A673 (cell line): ENCODE measurements around the gene STIMATE. TPM values are rescaled to one million over a fixed set of nuclear protein-coding genes. Genes with fewer than 3 reads are reported as not detected.

Experiments used
- BruUV-seq: library from RNA; stranded (reverse); fragments of 400-500 nt; replicated peaks from 2 replicates; lab custom pipeline; 2021; lab: Mats Ljungman, UMichigan
- CTCF ChIA-PET: fragments of 300-600 bp; sonication (Branson Sonifier 250); formaldehyde crosslinking; loops from one replicate; lab custom pipeline; 2022; ENCODE audit warnings: antibody characterized with exemption; lab: Charles Lee
- POLR2A ChIA-PET: fragments of 300-600 bp; sonication (Branson Sonifier 250); formaldehyde crosslinking; loops from one replicate; lab custom pipeline; 2022; ENCODE audit warnings: antibody characterized with exemption; ENCODE audit not compliant: low non-redundant PET; lab: Charles Lee
- DNase-seq: peaks from one replicate; pipeline ENCODE4 v3.0.0-alpha.2; 2015; ENCODE audit warnings: low spot score
- H3K27ac ChIP-seq: fragments of 200-600 bp; sonication (generic); 2 replicates; pipeline ENCODE4 v1.5.1; 2016; ENCODE audit warnings: mixed run types, low read depth, mild to moderate bottlenecking, mixed read lengths, antibody characterized with exemption, low read length; ENCODE audit not compliant: poor library complexity, severe bottlenecking
- H3K27me3 ChIP-seq: fragments of 200-600 bp; sonication (generic); replicated peaks from 2 replicates; pipeline ENCODE4 v1.6.1; 2017; ENCODE audit warnings: mixed run types, low read depth, mild to moderate bottlenecking, mixed read lengths, antibody characterized with exemption, low read length; ENCODE audit not compliant: insufficient read depth, poor library complexity
- H3K36me3 ChIP-seq: fragments of 200-600 bp; sonication (generic); 2 replicates; pipeline ENCODE4 v1.6.1; 2016; ENCODE audit warnings: mixed run types, mild to moderate bottlenecking, mixed read lengths, antibody characterized with exemption, low read length; ENCODE audit not compliant: insufficient read depth, poor library complexity, severe bottlenecking
- H3K4me1 ChIP-seq: fragments of 200-600 bp; sonication (generic); 2 replicates; pipeline ENCODE4 v1.6.1; 2017; ENCODE audit warnings: mixed run types, mild to moderate bottlenecking, mixed read lengths, antibody characterized with exemption, low read length; ENCODE audit not compliant: insufficient read depth, poor library complexity, severe bottlenecking
- H3K4me3 ChIP-seq: fragments of 200-600 bp; sonication (generic); 2 replicates; pipeline ENCODE4 v1.5.1; 2016; ENCODE audit warnings: low read depth, mixed run types, mild to moderate bottlenecking, mixed read lengths, low read length; ENCODE audit not compliant: poor library complexity, severe bottlenecking
- H3K9me3 ChIP-seq: fragments of 200-600 bp; sonication (generic); 2 replicates; pipeline ENCODE4 v1.6.1; 2016; ENCODE audit warnings: mixed run types, low read depth, mild to moderate bottlenecking, mixed read lengths, antibody characterized with exemption, low read length; ENCODE audit not compliant: poor library complexity, severe bottlenecking
- CTCF ChIP-seq: fragments of 300-800, 200-600 bp; sonication (generic); conservative IDR thresholded peaks from 2 replicates; pipeline ENCODE4 v1.5.1; 2017; ENCODE audit warnings: low read depth, mild to moderate bottlenecking, antibody characterized with exemption, low read length, moderate library complexity, mixed read lengths
- EZH2 ChIP-seq: fragments of 200-600 bp; sonication (generic); IDR thresholded peaks from 2 replicates; pipeline ENCODE4 v1.6.1; 2017; ENCODE audit warnings: borderline replicate concordance, low read depth, mild to moderate bottlenecking, mixed read lengths, antibody characterized with exemption, low read length; ENCODE audit not compliant: poor library complexity, severe bottlenecking
- intact Hi-C: fragments of 100-400 bp; cut with micrococcal nuclease; formaldehyde crosslinking; loops from one replicate; pipeline ENCODE4 v1.10.0; 2022; ENCODE audit not compliant: unreplicated experiment
- total RNA-seq: library from RNA; stranded (reverse); gene quantifications from 2 replicates; pipeline ENCODE4 v1.2.3, GENCODE V29; 2021

The STIMATE gene
- total RNA-seq, 1 experiment from 2014 or later = 11.3 TPM

GRCh38 chr3:52791928-52792327 is 105.4 kb downstream of the STIMATE start:
- POLR2A ChIA-PET = no interaction called here
- intact Hi-C loops = no loop called here
- no peak overlapping the region for H3K4me3 ChIP-seq

GRCh38 chr3:52791366-52791765 is 106.0 kb downstream of the STIMATE start:
- TF ChIP-seq CTCF (no peak), EZH2 (no peak)
- H3K27me3 ChIP-seq = no peaks in the 10 kb centered on the region
- no peaks in the 10 kb centered on the region for H3K9me3 ChIP-seq
- no TSS peak for BruUV-seq
- ChIA-PET CTCF (no interaction called here), POLR2A (no interaction called here)
- no peak for DNase-seq
- no peaks in the 10 kb centered on the region for H3K36me3 ChIP-seq
- intact Hi-C loops = no loop called here
- H3K27ac ChIP-seq = no peak overlapping the region
- H3K4me3 ChIP-seq = no peak overlapping the region
- no peaks in the 10 kb centered on the region for H3K4me1 ChIP-seq

More at GRCh38 chr3:52791928-52792327, 105.4 kb downstream of the STIMATE start:
- Histone ChIP-seq H3K4me1 (no peaks in the 10 kb centered on the region), H3K36me3 (no peaks in the 10 kb centered on the region), H3K27ac (no peak overlapping the region), H3K27me3 (no peaks in the 10 kb centered on the region), H3K9me3 (no peaks in the 10 kb centered on the region)
- BruUV-seq = no TSS peak
- TF ChIP-seq EZH2 = no peak
- TF ChIP-seq CTCF = no peak
- DNase-seq = no peak
- CTCF ChIA-PET = no interaction called here

- DNase-seq = no peak
- ChIA-PET POLR2A (no interaction called here), CTCF (no interaction called here)
- intact Hi-C loops = no loop called here
- no peak overlapping the region for H3K4me3 ChIP-seq
- BruUV-seq = no TSS peak
- H3K9me3 ChIP-seq = no peaks in the 10 kb centered on the region
- no peaks in the 10 kb centered on the region for H3K36me3 ChIP-seq
- no peak overlapping the region for H3K27ac ChIP-seq
- H3K27me3 ChIP-seq = no peaks in the 10 kb centered on the region
- TF ChIP-seq CTCF (no peak), EZH2 (no peak)
- no peaks in the 10 kb centered on the region for H3K4me1 ChIP-seq
Measured at GRCh38 chr3:52790741-52791140, 106.6 kb downstream of the STIMATE start.
